SKM-1 (cell line): ENCODE measurements around the gene RBMS1.
A peak's percentile ranks its signal among the peaks of the same experiment; 100 is the strongest.

Experiments
- DNase-seq: peaks from one replicate; lab custom pipeline; 2025; ENCODE audit not compliant: unreplicated experiment; lab: John Stamatoyannopoulos, UW

Gene RBMS1

DNA sequence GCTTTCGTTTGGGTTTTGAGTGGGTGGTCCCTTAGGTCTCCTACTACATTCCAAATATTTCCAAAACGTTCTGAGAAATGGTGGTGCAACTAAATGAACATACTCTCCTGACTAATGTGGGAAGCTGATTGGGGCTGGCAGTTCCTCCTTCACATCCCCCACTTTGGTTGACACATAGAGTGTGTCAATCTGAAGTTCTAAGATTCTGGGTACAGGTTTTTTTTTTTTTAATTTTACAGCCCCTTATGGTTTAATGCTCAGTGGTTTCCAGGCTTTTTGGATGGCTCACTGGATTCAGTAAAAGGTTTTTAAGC, 235.2 kb downstream of the RBMS1 start:
- DNase-seq: no peak

DNA sequence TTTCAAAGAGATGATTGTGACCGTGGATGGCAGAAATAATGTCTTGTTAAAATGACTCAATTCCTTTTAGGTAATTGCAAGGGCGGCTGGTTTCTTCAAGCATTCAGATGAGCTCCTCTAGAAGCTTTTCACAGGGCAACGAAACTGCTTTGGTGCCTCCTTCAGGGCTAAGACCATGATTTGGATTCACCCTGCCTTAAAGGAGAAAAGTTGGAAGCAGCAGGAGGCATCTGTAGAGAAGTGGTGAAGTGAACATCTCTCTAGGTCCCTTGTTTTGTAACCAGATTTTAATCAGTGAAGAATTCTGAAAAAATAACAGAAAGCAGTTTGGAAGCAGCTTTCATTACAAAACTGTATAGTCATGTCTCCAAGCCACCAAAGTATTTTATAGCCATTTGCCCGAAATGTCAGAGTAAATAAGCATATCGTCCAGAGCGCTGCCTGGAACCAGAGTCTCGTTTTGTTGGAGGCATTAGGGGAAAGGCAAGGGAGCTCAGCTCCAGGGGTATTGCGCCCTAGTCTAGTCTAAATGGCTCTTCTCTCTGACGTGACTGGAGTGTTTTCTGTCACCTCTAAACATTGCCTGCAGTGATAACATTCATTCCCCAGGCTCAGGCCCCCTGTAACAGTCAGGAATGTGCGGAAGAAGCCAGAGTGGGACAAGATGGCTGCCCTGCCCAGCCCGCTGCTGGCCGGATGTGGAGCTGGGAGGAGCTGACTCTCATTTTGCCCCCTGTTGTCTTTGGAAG, 235.7 kb downstream of the RBMS1 start:
- DNase-seq: no peak

DNA sequence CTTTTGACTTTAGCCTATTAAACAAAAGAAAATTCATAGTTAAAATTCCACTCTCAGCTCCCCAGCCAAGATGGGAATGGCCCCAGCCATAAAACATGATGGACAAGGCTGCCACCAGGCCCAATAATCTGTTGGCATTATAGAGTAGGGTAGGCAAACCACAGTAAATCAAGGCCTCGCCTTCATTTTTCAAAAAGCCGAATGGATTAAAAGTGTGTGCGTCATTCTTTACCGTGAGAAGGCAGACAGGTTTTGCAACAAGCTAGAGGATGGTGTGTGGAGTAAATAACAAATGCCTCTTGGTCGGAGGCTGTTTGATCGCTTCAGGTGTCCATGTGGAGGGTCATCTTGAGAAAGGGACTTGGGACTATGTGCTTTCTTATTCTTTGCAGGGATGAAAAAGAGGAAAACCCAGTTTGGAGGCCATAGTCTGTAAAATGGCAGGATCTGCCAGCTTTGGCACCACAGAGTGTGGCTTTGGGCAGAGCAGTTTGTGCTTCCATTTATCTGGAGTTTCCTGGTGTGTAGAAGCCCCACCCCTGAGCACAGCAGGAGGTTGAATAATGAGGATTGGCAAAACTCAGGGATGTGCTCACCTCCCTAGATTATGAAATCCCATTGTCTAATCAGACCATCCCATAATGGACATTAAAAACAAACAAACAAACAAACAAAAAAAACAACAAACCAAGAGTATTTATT, 236.4 kb downstream of the RBMS1 start:
- no peak for DNase-seq

DNA sequence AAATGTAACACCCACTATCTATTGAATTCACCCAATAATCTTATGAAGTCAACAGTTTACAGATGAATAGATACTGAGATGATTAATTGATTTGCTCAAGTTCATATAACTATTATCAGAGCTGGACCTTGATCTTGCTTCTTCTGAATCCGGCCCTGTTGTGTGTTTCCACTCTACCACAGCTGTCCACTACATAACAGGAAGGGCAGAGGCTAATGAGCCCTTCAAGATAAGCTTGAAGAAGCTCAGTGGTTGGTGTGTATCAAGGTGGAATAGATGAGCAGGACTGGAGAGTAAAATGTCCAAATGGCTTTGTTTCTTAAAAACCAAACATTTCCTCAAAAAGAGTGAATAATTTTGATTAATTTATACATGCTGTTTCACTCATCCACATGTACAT, 237.1 kb downstream of the RBMS1 start:
- DNase-seq: no peak

DNA sequence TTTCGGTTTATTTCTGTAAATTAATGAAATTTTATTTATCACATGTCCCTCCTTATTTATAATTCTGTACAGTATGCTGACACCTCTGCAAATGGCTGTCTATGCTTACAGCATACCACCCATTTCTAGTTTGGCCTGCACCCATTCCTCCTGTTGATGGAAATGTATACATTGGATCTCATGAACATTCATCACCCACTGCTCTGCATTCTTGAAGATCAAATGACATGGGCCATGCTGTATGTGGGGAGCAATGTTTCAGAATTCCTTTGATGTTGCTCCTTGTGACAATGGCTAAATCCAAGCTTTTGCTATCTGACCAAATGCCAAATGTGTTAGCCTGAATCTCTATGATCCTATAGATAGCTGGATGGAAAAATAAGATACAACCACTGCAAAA, 238.2 kb downstream of the RBMS1 start:
- no peak for DNase-seq

DNA sequence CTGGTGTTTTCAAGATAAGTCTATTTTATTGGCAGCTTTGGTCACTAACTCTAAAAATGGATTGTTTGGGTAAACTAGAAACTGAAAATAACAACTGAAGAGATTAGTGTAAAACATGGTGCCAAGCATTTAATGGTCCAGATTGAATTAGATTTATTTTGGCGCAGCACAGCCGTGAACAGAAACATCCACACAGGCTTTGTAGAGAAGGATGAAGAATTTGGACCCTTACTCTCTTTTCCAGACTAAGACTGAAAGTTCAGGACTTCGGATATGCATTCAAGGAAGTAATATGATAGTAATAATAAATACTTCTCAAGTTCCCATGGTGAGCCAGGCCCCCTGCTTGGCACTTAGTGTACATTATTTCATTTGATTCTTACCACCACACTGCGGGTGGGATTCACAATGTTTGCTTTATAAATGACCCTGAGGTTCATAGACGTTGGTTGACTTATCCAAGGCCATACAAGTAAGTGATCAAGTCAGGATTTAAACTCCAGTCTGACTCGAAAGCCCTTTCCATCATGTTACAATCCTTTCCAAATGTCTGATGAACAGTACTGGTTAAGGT, 239.3 kb downstream of the RBMS1 start:
- DNase-seq: no peak

DNA sequence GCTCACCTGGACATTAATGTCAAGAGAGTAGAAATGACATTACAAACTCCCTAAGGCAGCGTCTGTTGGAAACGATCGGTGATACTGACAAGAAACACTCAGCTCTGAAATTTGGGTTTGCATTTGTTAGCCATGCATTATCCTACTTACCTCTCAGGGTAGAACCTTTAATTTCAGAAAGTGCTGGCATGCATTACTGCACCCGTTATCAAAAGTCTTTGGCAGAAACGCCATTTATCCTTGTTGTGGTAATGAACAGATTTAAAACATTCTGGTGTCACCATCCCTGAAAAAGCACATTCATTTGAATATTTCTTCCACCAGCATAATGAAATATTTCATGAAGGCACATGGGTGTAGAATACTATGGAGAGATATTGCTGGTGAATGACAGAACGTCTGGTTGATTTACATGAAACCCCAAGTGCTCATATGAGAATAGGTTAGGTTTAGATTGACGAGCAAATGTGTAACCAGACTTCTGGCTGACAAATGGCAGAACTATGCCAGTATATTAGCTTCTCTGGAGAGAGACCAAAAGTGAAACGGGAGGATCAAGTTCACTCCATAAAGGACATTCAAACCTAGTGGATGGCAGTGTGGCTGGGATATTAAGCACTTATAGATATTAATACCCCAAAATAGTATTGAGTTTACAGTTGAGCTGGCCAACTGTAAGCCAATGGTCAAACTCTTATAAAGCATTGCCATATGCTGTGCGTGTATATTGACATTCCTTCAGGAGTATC, 240.0 kb downstream of the RBMS1 start:
- DNase-seq: no peak

DNA sequence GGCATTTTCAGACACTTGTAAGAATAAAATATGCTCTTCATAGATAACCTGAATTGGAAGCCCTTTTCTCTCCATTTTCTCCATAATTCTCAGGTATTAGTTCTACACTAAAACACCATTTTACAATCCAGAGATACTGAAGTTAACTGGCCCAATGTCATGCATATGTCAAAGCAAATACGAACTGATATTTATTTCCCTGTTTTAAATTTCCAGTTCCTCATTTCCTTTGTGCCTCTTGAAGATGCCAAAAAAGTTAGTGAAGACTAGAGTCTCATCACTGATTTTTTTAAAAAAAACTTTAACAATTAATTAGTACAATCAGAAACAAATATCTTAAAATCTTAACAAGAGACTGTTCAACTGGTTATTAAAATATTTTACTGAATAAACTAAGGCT, 240.7 kb downstream of the RBMS1 start:
- DNase-seq: no peak

DNA sequence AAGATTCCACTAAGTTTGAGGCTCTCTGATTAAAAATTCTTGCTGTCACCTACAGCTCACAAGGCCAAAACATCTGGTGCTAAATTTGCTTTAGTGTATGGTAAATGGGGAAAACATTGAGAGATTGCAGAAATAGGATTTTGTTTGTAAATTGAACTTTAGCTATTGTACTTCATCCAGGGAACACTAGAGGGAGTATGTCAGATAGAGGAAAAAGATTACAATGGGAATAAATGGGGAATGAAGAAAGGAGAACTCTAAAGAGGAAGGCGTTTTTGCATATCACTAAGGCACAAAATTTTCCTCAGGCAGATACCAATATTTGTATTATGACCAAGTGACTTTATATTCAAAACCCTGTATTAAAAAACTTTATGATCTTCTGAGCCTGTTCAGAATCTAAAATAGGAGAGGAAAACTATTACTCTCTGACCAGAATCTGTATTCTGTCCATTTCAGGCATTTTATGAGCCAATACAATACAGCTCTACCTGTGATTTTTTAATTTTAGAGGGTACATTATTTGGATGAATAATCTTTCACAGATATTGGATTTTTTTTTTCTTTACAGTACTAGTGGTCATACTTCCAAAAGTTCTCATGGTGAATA, 241.2 kb downstream of the RBMS1 start:
- DNase-seq: peak; percentile 76

DNA sequence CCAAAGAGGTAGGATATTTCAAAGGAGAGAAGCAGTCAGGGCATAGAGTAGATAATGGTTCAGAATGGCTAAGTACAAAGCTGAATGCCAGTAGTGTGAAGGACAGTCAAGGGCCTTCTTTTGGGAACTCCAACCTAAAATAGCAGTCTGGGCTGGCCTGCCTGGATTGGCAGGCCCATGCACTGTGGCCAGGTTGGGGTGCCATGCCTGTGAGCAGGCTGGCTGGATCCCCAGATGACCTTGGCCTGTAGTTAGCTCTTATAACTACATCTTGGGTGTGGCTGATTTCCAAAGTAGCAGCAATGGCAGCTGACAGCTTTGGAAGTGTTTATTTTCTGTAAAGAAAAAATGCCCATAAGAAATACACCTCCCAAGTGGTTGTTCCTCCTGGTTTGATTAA, 242.0 kb downstream of the RBMS1 start:
- no peak for DNase-seq

DNA sequence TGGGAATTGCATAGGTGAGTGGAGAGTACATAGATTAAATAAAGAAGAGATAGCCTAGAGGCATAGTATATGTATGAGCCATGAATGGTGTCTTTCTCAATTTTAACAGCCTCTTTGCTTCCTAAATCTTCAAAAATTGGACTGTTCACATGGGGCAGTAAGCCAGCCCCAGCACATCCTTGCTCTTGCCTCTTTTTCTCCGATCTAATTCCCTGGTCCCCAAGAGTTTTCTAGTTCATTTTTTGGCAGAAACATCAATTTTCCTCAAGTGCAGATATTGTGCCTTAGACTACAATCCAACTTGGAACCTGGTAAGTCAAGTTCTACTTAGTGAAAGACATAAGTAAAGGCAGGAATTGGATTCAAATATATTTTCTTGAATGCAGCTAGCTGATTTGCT, 243.7 kb downstream of the RBMS1 start:
- DNase-seq: no peak

DNA sequence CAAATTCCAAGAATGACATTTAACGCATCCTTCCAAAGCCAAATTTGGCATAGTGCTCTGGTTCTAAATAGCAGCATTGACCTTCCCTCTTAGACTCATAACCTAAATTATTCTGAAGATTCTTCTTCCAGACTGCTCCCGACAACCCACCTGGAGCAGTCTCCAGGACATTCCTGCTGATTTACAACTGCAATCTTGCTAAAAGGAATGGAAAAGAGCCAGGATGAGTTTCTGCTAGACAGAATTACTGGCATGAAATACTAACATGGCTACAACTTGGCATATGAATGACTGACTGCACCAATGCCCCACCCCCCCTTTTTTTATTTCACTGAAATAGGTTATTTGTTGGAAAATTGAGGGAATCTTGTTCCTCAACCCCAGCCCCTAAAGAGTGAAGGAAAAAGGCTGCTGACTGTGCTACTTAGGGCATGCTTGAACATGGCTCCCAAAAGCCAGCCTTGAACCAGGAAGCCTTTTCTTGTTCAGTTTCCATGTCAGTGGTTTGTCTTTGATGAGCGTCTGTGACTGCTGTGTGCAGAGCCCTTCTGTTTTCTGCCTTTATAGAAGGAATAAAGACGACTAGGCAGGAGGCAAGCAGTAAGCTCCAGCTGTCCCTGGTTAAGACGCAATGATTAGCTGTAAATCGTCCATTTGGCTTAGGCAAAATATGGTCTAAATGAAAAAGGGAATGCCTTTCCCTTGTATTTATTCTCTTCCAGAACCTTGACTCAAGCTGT, 246.1 kb downstream of the RBMS1 start:
- DNase-seq: no peak

DNA sequence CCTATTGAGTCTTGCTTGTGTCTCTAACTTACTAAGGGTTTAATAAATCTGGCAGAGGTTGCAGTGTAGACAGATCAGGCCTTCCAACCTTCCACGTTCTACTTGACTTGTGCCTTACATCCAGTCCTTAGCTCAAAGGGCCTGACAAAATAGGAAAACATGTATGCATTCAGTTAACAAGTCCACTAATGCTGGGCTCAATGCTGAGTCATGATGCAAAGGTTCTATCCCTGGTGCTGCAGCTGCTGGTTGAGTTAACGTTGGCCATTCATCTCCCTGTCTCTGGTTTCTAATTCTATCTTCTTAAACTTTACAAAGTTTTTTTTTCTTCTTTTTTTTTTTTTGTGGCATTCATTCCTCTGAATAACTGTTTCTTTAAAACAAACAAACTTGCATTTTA, 247.3 kb downstream of the RBMS1 start:
- DNase-seq: no peak

DNA sequence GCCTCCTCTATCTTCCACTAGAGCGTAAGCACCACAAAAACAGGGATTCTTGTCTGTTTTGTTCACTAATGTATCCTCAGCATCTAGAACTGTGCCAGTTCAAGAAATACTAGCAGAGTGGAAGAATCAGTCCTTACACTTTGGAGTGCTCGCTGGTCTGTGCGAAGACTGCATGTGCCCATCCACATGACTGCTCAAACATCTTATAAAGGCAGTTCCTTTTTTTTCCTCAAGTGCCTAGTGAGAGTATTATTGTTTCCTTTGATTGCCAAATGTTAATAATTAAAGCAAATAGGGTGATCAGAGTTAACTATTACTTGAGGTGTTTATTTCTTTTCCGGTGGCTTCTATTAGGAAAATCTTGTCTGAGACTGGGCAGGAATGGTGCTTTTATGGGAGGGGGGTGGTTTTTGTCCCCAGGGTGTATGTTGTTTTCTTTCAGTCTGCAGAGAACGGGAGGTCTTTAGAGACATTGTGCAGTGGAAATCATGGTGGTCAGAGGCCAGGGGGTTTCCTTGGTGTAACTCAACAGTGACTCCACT, 247.9 kb downstream of the RBMS1 start:
- DNase-seq: no peak

DNA sequence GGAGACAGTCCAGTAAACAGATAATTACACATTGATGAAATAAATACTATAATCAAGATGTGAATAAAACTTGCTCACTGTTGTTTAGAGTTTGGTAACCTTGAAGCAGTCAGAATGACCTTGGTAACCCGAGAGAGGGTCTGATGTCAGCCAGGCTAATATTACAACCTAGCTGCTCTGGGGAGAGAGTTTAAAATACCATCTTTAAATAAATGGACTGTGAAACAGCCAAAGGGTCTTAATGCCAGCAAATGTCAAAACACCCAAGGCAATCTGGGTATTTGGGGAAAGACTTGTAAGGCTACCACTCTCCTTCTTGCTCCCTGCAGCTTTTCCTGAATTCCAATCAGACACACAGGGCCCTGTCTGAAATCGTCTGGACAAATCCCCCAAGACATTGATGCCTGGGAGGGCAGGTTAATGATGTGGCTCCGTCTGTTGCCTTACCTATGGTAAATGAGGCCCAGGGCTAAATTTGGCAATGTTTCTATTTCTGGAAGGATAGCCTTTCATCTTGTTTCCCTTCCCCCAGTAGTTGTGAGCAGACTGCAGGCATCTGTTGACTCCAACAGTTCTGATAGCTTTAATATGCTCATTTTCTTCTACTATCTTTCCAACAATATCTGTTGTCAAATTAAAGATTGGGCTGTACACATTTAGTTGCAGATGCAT, 250.6 kb downstream of the RBMS1 start:
- DNase-seq: no peak

DNA sequence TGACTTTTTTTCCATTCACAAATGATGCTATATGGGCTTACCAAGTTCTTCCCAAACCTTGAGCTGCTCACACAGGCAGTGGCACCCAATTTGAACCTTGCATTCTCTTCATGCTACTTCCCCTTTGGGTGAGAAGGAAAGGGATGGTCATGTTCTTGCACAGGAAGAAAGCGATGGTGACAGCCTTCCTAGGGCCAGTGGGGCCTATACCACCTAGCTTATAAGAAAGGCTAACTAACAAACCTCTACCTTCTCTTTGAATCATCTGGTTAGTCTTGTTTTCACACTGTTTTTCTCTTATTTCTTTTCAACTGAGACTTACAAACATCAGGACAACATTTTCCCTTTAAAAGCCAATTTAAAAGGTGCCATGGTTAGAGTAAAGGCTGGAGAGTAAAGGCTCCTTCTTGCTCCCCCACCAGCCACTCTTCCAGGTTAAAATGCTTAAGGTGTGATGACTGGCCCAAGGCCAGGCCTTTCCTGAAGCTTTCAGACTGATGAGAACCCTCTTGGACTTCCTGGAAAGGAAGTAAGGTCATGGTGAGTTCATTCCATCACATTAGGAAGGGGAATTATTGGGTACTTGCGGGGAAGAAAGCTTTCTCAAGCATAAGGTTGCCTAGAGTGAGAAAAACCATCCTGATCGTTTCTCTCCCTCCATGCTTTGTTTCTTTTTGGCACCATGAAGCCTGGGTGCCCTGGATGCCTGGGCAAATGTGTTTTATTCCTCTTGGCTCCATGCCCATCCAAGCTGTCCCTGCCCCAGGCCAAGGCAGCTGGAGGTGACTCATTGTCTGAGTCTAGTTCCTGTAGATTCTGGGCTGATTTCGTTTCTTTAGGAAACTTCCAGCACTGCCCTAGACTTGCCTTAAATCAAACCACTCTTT, 252.1 kb downstream of the RBMS1 start:
- no peak for DNase-seq

DNA sequence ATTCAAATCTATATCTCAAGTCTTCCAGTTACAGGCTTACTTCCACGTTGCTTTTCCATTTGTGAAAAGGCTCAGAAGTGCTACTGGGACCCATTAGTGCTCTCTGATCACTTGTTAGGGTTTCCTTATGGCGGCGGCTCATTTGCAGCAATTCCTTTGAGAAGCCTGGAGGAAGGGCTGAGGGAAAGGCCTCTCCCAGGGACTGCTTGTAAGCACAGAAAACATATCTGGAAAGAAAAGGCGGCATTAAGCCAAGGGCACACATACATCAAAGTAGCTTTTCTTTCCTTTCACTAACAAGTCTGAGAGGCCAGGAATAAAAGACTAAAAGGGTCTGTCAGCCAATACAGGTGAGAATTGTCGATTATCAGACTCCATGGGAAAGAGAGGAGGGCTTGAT, 254.2 kb downstream of the RBMS1 start:
- DNase-seq: no peak

DNA sequence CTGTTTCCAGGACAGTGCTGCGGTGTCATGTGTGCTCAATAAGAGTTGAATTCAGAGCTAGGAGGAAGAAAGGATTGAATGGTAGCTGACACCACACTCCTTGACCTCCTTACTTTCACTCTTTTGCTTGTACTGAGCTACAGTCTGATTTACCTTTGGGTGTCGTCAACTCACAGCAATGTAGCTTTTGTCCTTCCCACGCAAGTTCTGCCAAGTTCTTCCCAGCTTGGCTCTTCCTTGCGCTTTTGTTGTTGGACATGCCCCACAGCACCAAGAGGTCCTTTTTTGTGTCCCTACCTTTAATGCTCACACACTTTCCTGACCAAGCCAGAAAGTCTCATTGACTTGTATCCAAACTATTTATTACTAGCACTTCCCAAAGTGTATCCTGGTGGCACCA, 255.2 kb downstream of the RBMS1 start:
- DNase-seq: no peak

DNA sequence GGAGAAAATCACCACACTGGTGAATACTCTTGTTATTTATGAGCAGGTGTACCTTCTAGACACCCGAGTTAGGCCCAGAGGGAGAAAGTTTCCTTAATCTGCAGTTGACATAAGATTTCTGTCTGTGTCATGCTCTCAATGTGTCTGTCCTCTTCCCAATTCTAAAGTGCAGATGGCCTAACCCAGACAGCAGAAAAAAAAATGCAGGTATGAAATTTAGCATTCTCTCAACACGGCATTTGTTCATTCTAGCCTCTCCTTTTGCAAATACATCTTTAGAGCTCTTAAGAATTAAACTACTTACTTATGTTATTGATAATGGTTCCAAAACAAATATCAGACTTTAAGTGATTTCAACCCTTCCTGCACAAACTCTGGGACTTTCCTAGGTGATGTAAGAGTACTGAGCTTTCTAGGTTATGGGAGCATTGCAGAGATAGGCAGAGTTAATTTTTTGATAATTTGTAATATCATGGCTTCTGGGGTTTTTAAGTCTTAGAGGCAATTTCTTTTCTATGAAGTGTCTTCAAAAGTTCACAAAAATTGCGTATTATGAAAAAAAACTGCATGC, 260.6 kb downstream of the RBMS1 start:
- no peak for DNase-seq
